Measurements from ENCODE around the gene RPN2. TPM values are rescaled to one million over a fixed set of nuclear protein-coding genes. Genes with fewer than 3 reads are reported as not detected.

RPN2 gene
- total and polyA plus RNA-seq, 4 donors, result 153 to 241 (median 177) TPM

Other genes with a start within 250 kb of the RPN2 start
- gene SAMHD1, start 227.6 kb upstream of the RPN2 start, total RNA-seq, result 10 to 100 TPM; 39.7 to 51.2 TPM
- 10 to 100 TPM; 14.7 to 15.8 TPM for gene SAMHD1, start 227.6 kb upstream of the RPN2 start, polyA plus RNA-seq
- 10 to 100 TPM in 1 of 2 donors, 1 to 10 TPM in 1; 3.3 to 14.7 TPM for gene RBL1, start 83.3 kb upstream of the RPN2 start, total RNA-seq
- under 1 TPM; 0.60 to 0.71 TPM for gene RBL1, start 83.3 kb upstream of the RPN2 start, polyA plus RNA-seq
- gene MROH8, start 218 bp downstream of the RPN2 start, total RNA-seq, result 1 to 10 TPM; 2.0 to 5.1 TPM
- gene MROH8, start 218 bp downstream of the RPN2 start, polyA plus RNA-seq, result 1 to 10 TPM; 1.3 to 2.0 TPM
- not detected for gene GHRH, start 82.5 kb downstream of the RPN2 start, total RNA-seq
- gene GHRH, start 82.5 kb downstream of the RPN2 start, polyA plus RNA-seq, result not detected
- 10 to 100 TPM in 1 of 2 donors, 1 to 10 TPM in 1; 10.0 to 10.8 TPM for gene MANBAL, start 110.3 kb downstream of the RPN2 start, total RNA-seq
- 10 to 100 TPM; 15.1 to 23.2 TPM for gene MANBAL, start 110.3 kb downstream of the RPN2 start, polyA plus RNA-seq
- 10 to 100 TPM in 1 of 2 donors, 1 to 10 TPM in 1; 7.1 to 21.2 TPM for gene SRC, start 166.8 kb downstream of the RPN2 start, total RNA-seq
- 1 to 10 TPM; 3.3 to 3.7 TPM for gene SRC, start 166.8 kb downstream of the RPN2 start, polyA plus RNA-seq

Measured in liver (tissue), 4 donors.